ENCODE measurements around the gene MAZ.

The MAZ gene

GRCh38 chr16:29816694-29817441 is 10.5 kb downstream of the MAZ start:
- DNase-seq = peak; percentile 62
- TF ChIP-seq CTCF (IDR thresholded peaks at IDR 0.05) = no peak

GRCh38 chr16:29818082-29818481 is 11.8 kb downstream of the MAZ start:
- peak overlapping the region; percentile 74 for H3K4me3 Mint-ChIP-seq
- peaks cover 21% of the 10 kb centered on the region for H3K36me3 Mint-ChIP-seq (ENCODE audit: low read depth)
- DNase-seq = no peak
- no peak for TF ChIP-seq CTCF (IDR thresholded peaks at IDR 0.05)
- peak overlapping the region; percentile 30 for H3K27ac Mint-ChIP-seq
- no peaks in the 10 kb centered on the region for H3K9me3 Mint-ChIP-seq
- H3K27me3 Mint-ChIP-seq (ENCODE audit: low read depth, poor library complexity) = no peaks in the 10 kb centered on the region
- peaks cover 90% of the 10 kb centered on the region for H3K4me1 Mint-ChIP-seq

More at GRCh38 chr16:29816694-29817441, 10.5 kb downstream of the MAZ start:
- Mint-ChIP-seq H3K36me3 (ENCODE audit: low read depth) (peaks cover 21% of the 10 kb centered on the region), H3K9me3 (no peaks in the 10 kb centered on the region), H3K27me3 (ENCODE audit: low read depth, poor library complexity) (no peaks in the 10 kb centered on the region), H3K4me1 (peaks cover 91% of the 10 kb centered on the region), H3K27ac (no peak overlapping the region), H3K4me3 (peak overlapping the region; percentile 93)

GRCh38 chr16:29819506-29819905 is 13.2 kb downstream of the MAZ start:
- peak overlapping the region; percentile 57 for H3K4me3 Mint-ChIP-seq
- no peaks in the 10 kb centered on the region for H3K9me3 Mint-ChIP-seq
- peaks cover 76% of the 10 kb centered on the region for H3K4me1 Mint-ChIP-seq
- H3K36me3 Mint-ChIP-seq (ENCODE audit: low read depth) = peaks cover 21% of the 10 kb centered on the region
- no peaks in the 10 kb centered on the region for H3K27me3 Mint-ChIP-seq (ENCODE audit: low read depth, poor library complexity)
- H3K27ac Mint-ChIP-seq = peak overlapping the region; percentile 85
- no peak for DNase-seq
- TF ChIP-seq CTCF (IDR thresholded peaks at IDR 0.05) = no peak

- peaks cover 72% of the 10 kb centered on the region for H3K4me1 Mint-ChIP-seq
- peaks cover 3% of the 10 kb centered on the region for H3K27me3 Mint-ChIP-seq (ENCODE audit: low read depth, poor library complexity)
- TF ChIP-seq CTCF (IDR thresholded peaks at IDR 0.05) = no peak
- no peaks in the 10 kb centered on the region for H3K9me3 Mint-ChIP-seq
- peaks cover 21% of the 10 kb centered on the region for H3K36me3 Mint-ChIP-seq (ENCODE audit: low read depth)
- H3K4me3 Mint-ChIP-seq = peak within 1 kb of the TSS; percentile 57
- DNase-seq = peak; percentile 27
- peak within 1 kb of the TSS; percentile 85 for H3K27ac Mint-ChIP-seq
These were observed 14.0 kb downstream of the MAZ start, which contains the start of gene MVP for GRCh38 chr16:29820271-29820701. TSS of gene MVP (plus strand) at chr16:29820462. CDS start at chr16:29830550, 10,088 bp downstream.

GRCh38 chr16:29820730-29821642 is 14.7 kb downstream of the MAZ start:
- TF ChIP-seq CTCF (IDR thresholded peaks at IDR 0.05) = no peak
- Mint-ChIP-seq H3K36me3 (ENCODE audit: low read depth) (peaks cover 21% of the 10 kb centered on the region), H3K4me3 (peak overlapping the region; percentile 57), H3K27ac (peak overlapping the region; percentile 76), H3K27me3 (ENCODE audit: low read depth, poor library complexity) (peaks cover 3% of the 10 kb centered on the region), H3K9me3 (no peaks in the 10 kb centered on the region), H3K4me1 (peaks cover 68% of the 10 kb centered on the region)
- DNase-seq = no peak

Data from nephron progenitor cell (in vitro differentiated cells).